HL-60 (cell line): ENCODE results near the gene RUNX2.

Experiments used
- POLR2AphosphoS5 ChIP-seq: IDR thresholded peaks from 2 replicates; pipeline ENCODE4 v1.6.1; 2012; ENCODE audit warnings: low read depth
- TF ChIP-seq, protein P1 (sequence below): IDR thresholded peaks from one replicate; pipeline ENCODE4 v1.5.1; 2011; ENCODE audit warnings: low read length, control low read depth, inconsistent platforms; ENCODE audit not compliant: insufficient read depth

DNA sequence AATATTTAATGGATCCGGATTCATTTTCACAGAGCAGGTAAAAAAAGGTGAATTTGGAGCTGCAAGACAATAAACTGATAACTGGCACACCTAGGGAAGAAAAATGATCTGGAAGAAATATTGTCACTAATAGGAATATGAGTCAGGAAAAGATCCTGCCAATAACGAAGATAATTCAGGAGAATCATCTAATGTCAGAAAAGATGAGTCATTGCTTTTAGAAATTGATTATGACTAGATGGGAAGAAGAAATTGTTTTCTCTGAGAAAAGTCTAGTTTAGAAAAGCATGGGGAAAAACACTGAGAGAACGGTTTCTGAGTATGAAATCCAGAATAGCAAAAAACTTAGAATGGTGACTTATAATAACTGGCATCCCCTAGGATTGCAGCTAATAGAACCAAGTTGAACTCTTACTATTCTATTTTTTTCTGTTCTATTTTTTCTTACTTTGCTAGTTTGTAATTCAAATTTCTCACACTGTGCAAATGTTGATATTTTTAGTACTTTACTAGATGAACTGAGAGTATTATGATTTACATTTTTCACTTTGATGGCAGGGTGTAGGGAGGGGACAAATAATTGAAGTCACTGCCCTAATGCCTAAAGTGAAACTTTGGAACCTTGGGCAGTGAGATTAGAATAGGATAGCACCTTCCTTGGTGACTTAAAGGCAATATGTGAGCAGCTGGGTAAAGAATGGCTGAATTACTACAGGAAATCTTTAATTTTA is 87.8 kb downstream of the RUNX2 start:
- TF ChIP-seq, protein P1, sequence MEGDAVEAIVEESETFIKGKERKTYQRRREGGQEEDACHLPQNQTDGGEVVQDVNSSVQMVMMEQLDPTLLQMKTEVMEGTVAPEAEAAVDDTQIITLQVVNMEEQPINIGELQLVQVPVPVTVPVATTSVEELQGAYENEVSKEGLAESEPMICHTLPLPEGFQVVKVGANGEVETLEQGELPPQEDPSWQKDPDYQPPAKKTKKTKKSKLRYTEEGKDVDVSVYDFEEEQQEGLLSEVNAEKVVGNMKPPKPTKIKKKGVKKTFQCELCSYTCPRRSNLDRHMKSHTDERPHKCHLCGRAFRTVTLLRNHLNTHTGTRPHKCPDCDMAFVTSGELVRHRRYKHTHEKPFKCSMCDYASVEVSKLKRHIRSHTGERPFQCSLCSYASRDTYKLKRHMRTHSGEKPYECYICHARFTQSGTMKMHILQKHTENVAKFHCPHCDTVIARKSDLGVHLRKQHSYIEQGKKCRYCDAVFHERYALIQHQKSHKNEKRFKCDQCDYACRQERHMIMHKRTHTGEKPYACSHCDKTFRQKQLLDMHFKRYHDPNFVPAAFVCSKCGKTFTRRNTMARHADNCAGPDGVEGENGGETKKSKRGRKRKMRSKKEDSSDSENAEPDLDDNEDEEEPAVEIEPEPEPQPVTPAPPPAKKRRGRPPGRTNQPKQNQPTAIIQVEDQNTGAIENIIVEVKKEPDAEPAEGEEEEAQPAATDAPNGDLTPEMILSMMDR, result no peak
- TF ChIP-seq POLR2AphosphoS5, result no peak
